ENCODE data around the gene DHX15.

Gene DHX15

DNA sequence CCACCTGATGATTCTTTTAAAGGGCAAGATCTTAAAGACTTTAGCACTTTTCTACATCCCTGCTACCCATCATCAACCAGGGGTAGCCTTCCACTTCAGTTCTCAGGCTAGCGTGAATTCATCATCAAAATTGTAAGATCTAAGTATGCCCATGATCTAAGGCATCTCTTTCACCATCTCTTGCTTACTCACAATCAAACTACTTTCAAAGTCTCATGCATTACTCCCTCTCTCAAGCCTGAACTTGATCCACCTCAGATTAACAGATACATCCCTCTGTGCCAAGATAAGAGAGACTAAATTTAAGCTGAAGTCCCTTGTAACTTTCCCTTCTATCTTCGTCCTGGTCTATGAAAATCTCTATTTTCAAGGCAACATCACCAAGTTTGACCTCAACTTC, 62.8 kb downstream of the DHX15 start:
- peaks cover 14% of the 10 kb centered on the region for H4K20me1 ChIP-seq (ENCODE audit: insufficient read depth, low read length, poor library complexity, severe bottlenecking)
- H3K9ac ChIP-seq (ENCODE audit: low read depth, low read length, poor library complexity, severe bottlenecking): no peak overlapping the region
- no peaks in the 10 kb centered on the region for H3K4me1 ChIP-seq (ENCODE audit: insufficient read depth, low read length, poor library complexity, severe bottlenecking)
- H3K9me3 ChIP-seq (ENCODE audit: insufficient read depth, low read depth, low read length): no peaks in the 10 kb centered on the region
- no peaks in the 10 kb centered on the region for H3K27me3 ChIP-seq (ENCODE audit: insufficient read depth, low read length, poor library complexity, severe bottlenecking)
- H3K4me3 ChIP-seq (ENCODE audit: low read length, poor library complexity, severe bottlenecking): no peak overlapping the region
- no peaks in the 10 kb centered on the region for H3F3A ChIP-seq (ENCODE audit: low read depth)
- 0 out of 2 replicates have a peak, but pooled peaks cover 5% of the 10 kb centered on the region for H3K79me2 ChIP-seq (ENCODE audit: insufficient read depth, low read length)
- TF ChIP-seq, protein P1, sequence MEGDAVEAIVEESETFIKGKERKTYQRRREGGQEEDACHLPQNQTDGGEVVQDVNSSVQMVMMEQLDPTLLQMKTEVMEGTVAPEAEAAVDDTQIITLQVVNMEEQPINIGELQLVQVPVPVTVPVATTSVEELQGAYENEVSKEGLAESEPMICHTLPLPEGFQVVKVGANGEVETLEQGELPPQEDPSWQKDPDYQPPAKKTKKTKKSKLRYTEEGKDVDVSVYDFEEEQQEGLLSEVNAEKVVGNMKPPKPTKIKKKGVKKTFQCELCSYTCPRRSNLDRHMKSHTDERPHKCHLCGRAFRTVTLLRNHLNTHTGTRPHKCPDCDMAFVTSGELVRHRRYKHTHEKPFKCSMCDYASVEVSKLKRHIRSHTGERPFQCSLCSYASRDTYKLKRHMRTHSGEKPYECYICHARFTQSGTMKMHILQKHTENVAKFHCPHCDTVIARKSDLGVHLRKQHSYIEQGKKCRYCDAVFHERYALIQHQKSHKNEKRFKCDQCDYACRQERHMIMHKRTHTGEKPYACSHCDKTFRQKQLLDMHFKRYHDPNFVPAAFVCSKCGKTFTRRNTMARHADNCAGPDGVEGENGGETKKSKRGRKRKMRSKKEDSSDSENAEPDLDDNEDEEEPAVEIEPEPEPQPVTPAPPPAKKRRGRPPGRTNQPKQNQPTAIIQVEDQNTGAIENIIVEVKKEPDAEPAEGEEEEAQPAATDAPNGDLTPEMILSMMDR (conservative IDR thresholded peaks at IDR 0.05; ENCODE audit: low read length): no peak
- TF ChIP-seq EZH2phosphoT487 (IDR thresholded peaks at IDR 0.05; ENCODE audit: borderline replicate concordance): no peak
- H2AFZ ChIP-seq (ENCODE audit: low read length): no peak overlapping the region
- peaks cover 52% of the 10 kb centered on the region; the same call in 1 of the 2 replicates for H3K36me3 ChIP-seq (ENCODE audit: insufficient read depth, low read length)
- no peak overlapping the region for H3K4me2 ChIP-seq (ENCODE audit: low read depth, low read length, poor library complexity, severe bottlenecking)
- no peaks in the 10 kb centered on the region for H3K9me2 ChIP-seq (replicated peaks; ENCODE audit: low read depth, low read length)

DNA sequence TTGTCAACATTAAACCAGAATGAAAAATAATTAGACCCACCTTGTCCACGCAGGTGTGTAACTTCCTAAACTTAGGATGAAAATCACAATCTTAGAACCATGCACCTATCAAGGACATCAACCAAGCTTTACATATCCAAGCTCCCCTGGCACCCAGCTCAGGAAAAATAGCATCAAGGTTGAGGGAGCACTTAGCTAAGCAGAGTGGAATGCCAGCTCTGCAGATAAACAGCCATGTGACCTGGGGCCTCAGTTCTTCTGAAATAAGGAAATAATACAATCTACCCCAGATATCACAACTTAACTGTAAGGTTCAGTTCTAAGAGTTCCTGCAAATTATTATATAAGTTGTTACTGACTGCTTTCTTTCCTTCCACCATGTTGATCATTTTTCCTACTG, 64.7 kb downstream of the DHX15 start:
- Histone ChIP-seq H3K9ac (ENCODE audit: low read depth, low read length, poor library complexity, severe bottlenecking) (no peak overlapping the region), H4K20me1 (ENCODE audit: insufficient read depth, low read length, poor library complexity, severe bottlenecking) (peaks cover 10% of the 10 kb centered on the region), H3K79me2 (ENCODE audit: insufficient read depth, low read length) (0 out of 2 replicates have a peak, but pooled peaks cover 2% of the 10 kb centered on the region), H3K4me3 (ENCODE audit: low read length, poor library complexity, severe bottlenecking) (no peak overlapping the region), H3K9me2 (replicated peaks; ENCODE audit: low read depth, low read length) (no peaks in the 10 kb centered on the region), H3K36me3 (ENCODE audit: insufficient read depth, low read length) (peaks cover 35% of the 10 kb centered on the region; the same call in 1 of the 2 replicates), H3K9me3 (ENCODE audit: insufficient read depth, low read depth, low read length) (no peaks in the 10 kb centered on the region), H3K4me2 (ENCODE audit: low read depth, low read length, poor library complexity, severe bottlenecking) (no peak overlapping the region), H3K27me3 (ENCODE audit: insufficient read depth, low read length, poor library complexity, severe bottlenecking) (no peaks in the 10 kb centered on the region), H2AFZ (ENCODE audit: low read length) (no peak overlapping the region), H3K4me1 (ENCODE audit: insufficient read depth, low read length, poor library complexity, severe bottlenecking) (no peaks in the 10 kb centered on the region), H3F3A (ENCODE audit: low read depth) (no peaks in the 10 kb centered on the region)
- TF ChIP-seq, protein P1 (conservative IDR thresholded peaks at IDR 0.05; ENCODE audit: low read length): no peak

DNA sequence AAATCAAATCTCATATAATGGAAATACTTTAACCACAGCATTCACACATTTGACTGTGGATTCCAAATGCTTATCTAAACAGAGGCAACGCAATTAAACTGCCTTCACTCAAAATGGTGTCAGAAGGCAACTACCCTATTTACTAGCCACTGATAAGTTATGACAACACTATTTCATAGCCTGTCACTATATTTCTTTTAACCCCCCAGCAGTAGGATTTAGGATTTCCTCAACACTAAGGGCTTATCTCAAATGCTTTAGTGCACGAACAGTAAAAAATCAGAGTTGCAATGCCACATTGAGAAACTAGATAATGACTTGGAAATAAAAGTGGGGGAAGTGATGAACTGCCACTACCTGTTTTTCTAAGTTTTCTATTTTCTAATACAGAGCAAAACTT, 66.7 kb downstream of the DHX15 start:
- Histone ChIP-seq H3K79me2 (ENCODE audit: insufficient read depth, low read length) (no peaks in the 10 kb centered on the region), H3K36me3 (ENCODE audit: insufficient read depth, low read length) (peaks cover 16% of the 10 kb centered on the region; the same call in 1 of the 2 replicates)
- no peak for TF ChIP-seq EZH2phosphoT487 (IDR thresholded peaks at IDR 0.05; ENCODE audit: borderline replicate concordance)
- TF ChIP-seq, protein P1 (conservative IDR thresholded peaks at IDR 0.05; ENCODE audit: low read length): no peak

More for the DNA sequence above, 66.7 kb downstream of the DHX15 start:
- Histone ChIP-seq H3K4me1 (ENCODE audit: insufficient read depth, low read length, poor library complexity, severe bottlenecking) (no peaks in the 10 kb centered on the region), H3K27me3 (ENCODE audit: insufficient read depth, low read length, poor library complexity, severe bottlenecking) (no peaks in the 10 kb centered on the region), H3K4me3 (ENCODE audit: low read length, poor library complexity, severe bottlenecking) (no peak overlapping the region), H3K9ac (ENCODE audit: low read depth, low read length, poor library complexity, severe bottlenecking) (no peak overlapping the region), H3K9me3 (ENCODE audit: insufficient read depth, low read depth, low read length) (no peaks in the 10 kb centered on the region), H3K4me2 (ENCODE audit: low read depth, low read length, poor library complexity, severe bottlenecking) (no peak overlapping the region), H3K9me2 (replicated peaks; ENCODE audit: low read depth, low read length) (no peaks in the 10 kb centered on the region), H2AFZ (ENCODE audit: low read length) (no peak overlapping the region), H3F3A (ENCODE audit: low read depth) (no peaks in the 10 kb centered on the region), H4K20me1 (ENCODE audit: insufficient read depth, low read length, poor library complexity, severe bottlenecking) (peaks cover 10% of the 10 kb centered on the region)

Data from Loucy (cell line).